Keratinocyte (primary cell): ENCODE measurements around the gene NKX2-3. TPM values are rescaled to one million over a fixed set of nuclear protein-coding genes. Genes with fewer than 3 reads are reported as not detected.

Source experiments
- DNase-seq: peaks from one replicate; pipeline ENCODE4 v3.0.0-alpha.2; 2011; ENCODE audit warnings: low read depth, missing footprints, low spot score
- FAIRE-seq: peaks from 2 replicates; lab custom pipeline; 2011; peaks lifted over from hg19 to GRCh38; lab: Jason Lieb, UNC
- H2AFZ ChIP-seq: 2 replicates; pipeline ENCODE4 v1.6.0; 2012; ENCODE audit warnings: low read length, control low read depth, inconsistent platforms; ENCODE audit not compliant: control insufficient read depth
- H3K27ac ChIP-seq: 2 replicates; pipeline ENCODE4 v1.5.1; 2011; ENCODE audit warnings: low read length; ENCODE audit not compliant: control insufficient read depth, insufficient read depth
- H3K27me3 ChIP-seq: 3 replicates; pipeline ENCODE4 v1.6.0; 2011; ENCODE audit warnings: low read length; ENCODE audit not compliant: control insufficient read depth, insufficient read depth; ENCODE audit errors: extremely low read depth
- H3K36me3 ChIP-seq, 2 experiments: 2 replicates in 1 of 2; 3 replicates in 1 of 2; pipeline ENCODE4 v1.5.1; 2011; ENCODE audit warnings: low read length in 2 of 2, mild to moderate bottlenecking in 1 of 2; ENCODE audit not compliant: control insufficient read depth in 2 of 2, insufficient read depth in 2 of 2; ENCODE audit errors: extremely low read depth in 1 of 2
- H3K4me1 ChIP-seq: 3 replicates; pipeline ENCODE4 v1.5.1; 2011; ENCODE audit warnings: low read length; ENCODE audit not compliant: control insufficient read depth, insufficient read depth; ENCODE audit errors: extremely low read depth
- H3K4me2 ChIP-seq: 3 replicates; pipeline ENCODE4 v1.6.0; 2011; ENCODE audit warnings: low read depth, low read length; ENCODE audit not compliant: control insufficient read depth, insufficient read depth; ENCODE audit errors: extremely low read depth
- H3K4me3 ChIP-seq, 3 experiments: fragments of 200-600 bp in 1 of 3; sonication (generic) in 1 of 3; 2 replicates in 2 of 3; 3 replicates in 1 of 3; pipeline ENCODE4 v1.5.1; 2011 to 2016; ENCODE audit warnings: low read length in 3 of 3, mild to moderate bottlenecking in 3 of 3, control low read depth in 2 of 3, inconsistent platforms in 1 of 3, low read depth in 1 of 3, mixed read lengths in 1 of 3, mixed run types in 1 of 3, moderate library complexity in 1 of 3; ENCODE audit not compliant: control insufficient read depth in 2 of 3, insufficient read depth in 2 of 3; ENCODE audit errors: extremely low read depth in 1 of 3
- H3K79me2 ChIP-seq: 2 replicates; pipeline ENCODE4 v1.6.0; 2012; ENCODE audit warnings: low read length; ENCODE audit not compliant: control insufficient read depth, insufficient read depth
- H3K9ac ChIP-seq: 3 replicates; pipeline ENCODE4 v1.6.0; 2011; ENCODE audit warnings: low read length; ENCODE audit not compliant: control insufficient read depth, insufficient read depth; ENCODE audit errors: extremely low read depth
- H3K9me1 ChIP-seq: 3 replicates; pipeline ENCODE4 v1.6.0; 2011; ENCODE audit warnings: low read length; ENCODE audit not compliant: control insufficient read depth, insufficient read depth; ENCODE audit errors: extremely low read depth
- H3K9me3 ChIP-seq: 2 replicates; pipeline ENCODE4 v1.5.1; 2012; ENCODE audit warnings: low read depth, low read length; ENCODE audit not compliant: control insufficient read depth
- H4K20me1 ChIP-seq: 3 replicates; pipeline ENCODE4 v1.6.0; 2011; ENCODE audit warnings: low read length; ENCODE audit not compliant: control insufficient read depth, insufficient read depth; ENCODE audit errors: extremely low read depth
- CTCF ChIP-seq, 3 experiments: IDR thresholded peaks in 1 of 3; conservative IDR thresholded peaks in 1 of 3; optimal IDR thresholded peaks in 1 of 3; 2 replicates in 2 of 3; 3 replicates in 1 of 3; pipeline versions ENCODE3 to v1.5.1; 2011; ENCODE audit warnings: low read length in 3 of 3, mild to moderate bottlenecking in 3 of 3, moderate library complexity in 2 of 3, control low read depth in 1 of 3, inconsistent platforms in 1 of 3; ENCODE audit not compliant: insufficient read depth in 2 of 3; ENCODE audit errors: extremely low read depth in 1 of 3
- EZH2 ChIP-seq: IDR thresholded peaks from one replicate; pipeline ENCODE4 v1.6.1; 2012; ENCODE audit warnings: inconsistent platforms, mild to moderate bottlenecking, low read length, moderate library complexity
- dilution Hi-C: fragments of 300-500 bp; cut with MboI; formaldehyde crosslinking; loops from one replicate; pipeline ENCODE4 v1.7.0; 2020; ENCODE audit warnings: low sequenced_read_pairs; ENCODE audit not compliant: extremely low pct_ligation_motif_present
- polyA plus RNA-seq, 5 experiments: library from polyadenylated mRNA; depleted of rRNA in 3 of 5; stranded (reverse) in 3 of 5; stranded (forward) in 1 of 5; unstranded in 1 of 5; fragments of >200 nt; gene quantifications; 1 replicate in 1 of 5; 2 replicates in 3 of 5; 3 replicates in 1 of 5; pipeline versions ENCODE4 v1.2.1 to v1.2.3, GENCODE V29; 2011 to 2012; ENCODE audit warnings: missing spikeins in 2 of 5, low read depth in 1 of 5, low replicate concordance in 1 of 5

Gene NKX2-3
- polyA plus RNA-seq, 1 donor (not counting 4 experiments of a cell fraction or from before 2014, with no cell fraction given) = not detected

- FAIRE-seq (no peak), DNase-seq (no peak)
- Histone ChIP-seq H3K79me2 (no peaks in the 10 kb centered on the region), H2AFZ (no peak overlapping the region), H3K4me2 (no peak overlapping the region), H3K4me1 (peaks cover 12% of the 10 kb centered on the region), H3K9ac (no peak overlapping the region), H3K9me3 (peaks cover 10% of the 10 kb centered on the region), H3K36me3 (no peaks in the 10 kb centered on the region), H3K9me1 (no peaks in the 10 kb centered on the region), H3K27ac (no peak overlapping the region), H3K4me3 (no peak overlapping the region), H3K27me3 (peaks cover 98% of the 10 kb centered on the region), H4K20me1 (peaks cover 4% of the 10 kb centered on the region)
- dilution Hi-C loops = no loop called here
- TF ChIP-seq EZH2 = peak; percentile 75
- no peak for TF ChIP-seq CTCF (optimal IDR thresholded peaks at IDR 0.05 in 1 of 3, IDR thresholded peaks at IDR 0.05 in 1 of 3, conservative IDR thresholded peaks at IDR 0.05 in 1 of 3; ENCODE audit: extremely low read depth in 1 of 3, insufficient read depth in 2 of 3, low read length in 3 of 3)
Observed at GRCh38 chr10:99533496-99534449, 1.0 kb downstream of the NKX2-3 start.

- H3K36me3 ChIP-seq = no peaks in the 10 kb centered on the region
- H3K27ac ChIP-seq = no peak overlapping the region
- H2AFZ ChIP-seq = peak overlapping the region; percentile 46
- no peaks in the 10 kb centered on the region for H3K9me1 ChIP-seq
- no peak overlapping the region for H3K9ac ChIP-seq
- H3K4me1 ChIP-seq = peaks cover 12% of the 10 kb centered on the region
- H3K4me2 ChIP-seq = peak overlapping the region; percentile 75
- dilution Hi-C loops = no loop called here
- H4K20me1 ChIP-seq = peaks cover 4% of the 10 kb centered on the region
- H3K4me3 ChIP-seq = peak overlapping the region in 2 of 3 experiments; percentile 38 to 43
- TF ChIP-seq EZH2 (peak; percentile 91), CTCF (optimal IDR thresholded peaks at IDR 0.05 in 1 of 3, IDR thresholded peaks at IDR 0.05 in 1 of 3, conservative IDR thresholded peaks at IDR 0.05 in 1 of 3; ENCODE audit: extremely low read depth in 1 of 3, insufficient read depth in 2 of 3, low read length in 3 of 3) (no peak)
- FAIRE-seq = no peak
- no peaks in the 10 kb centered on the region for H3K79me2 ChIP-seq
- H3K9me3 ChIP-seq = peaks cover 10% of the 10 kb centered on the region
- H3K27me3 ChIP-seq = peaks cover 98% of the 10 kb centered on the region
- no peak for DNase-seq
Observed at GRCh38 chr10:99534450-99534938, 1.8 kb downstream of the NKX2-3 start.
